Measurements from ENCODE around the gene ANKRA2. TPM values are rescaled to one million over a fixed set of nuclear protein-coding genes. Genes with fewer than 3 reads are reported as not detected.

ANKRA2 gene
- total RNA-seq, 2 donors from 2014 or later, result 14.2 to 20.5 TPM

DNA sequence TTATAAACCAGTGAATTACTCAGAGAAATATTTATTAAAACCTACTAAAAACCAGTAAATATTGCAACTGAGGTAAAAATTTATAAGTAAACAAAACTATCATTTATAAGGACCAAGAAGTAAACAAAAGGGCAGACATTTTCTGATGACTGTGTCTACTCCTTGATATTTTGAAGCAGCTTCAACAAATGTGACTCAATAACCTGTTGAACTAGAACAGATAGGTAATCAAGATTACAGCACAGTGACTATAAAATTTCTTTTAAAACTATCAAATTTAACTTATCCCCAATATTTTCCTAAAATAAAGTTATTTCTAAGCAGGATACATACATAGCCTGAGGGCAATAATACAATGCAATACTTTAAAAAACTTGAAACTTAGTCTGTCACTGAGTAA lies 12.8 kb downstream of the ANKRA2 start:
- H3K4me1 Mint-ChIP-seq, result no peaks in the 10 kb centered on the region
- H3K4me3 ChIP-seq (ENCODE audit: low read length), result no peak overlapping the region
- no peaks in the 10 kb centered on the region for H3K9me3 Mint-ChIP-seq
- H3K27ac Mint-ChIP-seq, result no peak overlapping the region
- H3K4me3 Mint-ChIP-seq, result no peak overlapping the region
- H3K9ac ChIP-seq (ENCODE audit: extremely low read depth, low read length, poor library complexity, severe bottlenecking), result no peak overlapping the region
- DNase-seq, result no peak
- no peaks in the 10 kb centered on the region for H3K27me3 ChIP-seq (ENCODE audit: control insufficient read depth, insufficient read depth, low read length, poor library complexity, severe bottlenecking)
- TF ChIP-seq CTCF (conservative IDR thresholded peaks at IDR 0.05), result no peak
- H3K27me3 Mint-ChIP-seq (ENCODE audit: insufficient read depth), result peaks cover 6% of the 10 kb centered on the region
- H3K9me3 ChIP-seq (ENCODE audit: control insufficient read depth, low read length), result no peaks in the 10 kb centered on the region
- H3K27ac ChIP-seq (ENCODE audit: low read depth, low read length), result no peak overlapping the region
- peaks cover 2% of the 10 kb centered on the region for H3K36me3 Mint-ChIP-seq (ENCODE audit: low read depth)
- peaks cover 18% of the 10 kb centered on the region for H3K36me3 ChIP-seq (ENCODE audit: control insufficient read depth, insufficient read depth, low read length)
- H3K4me1 ChIP-seq (ENCODE audit: control insufficient read depth, insufficient read depth, low read length), result no peaks in the 10 kb centered on the region

DNA sequence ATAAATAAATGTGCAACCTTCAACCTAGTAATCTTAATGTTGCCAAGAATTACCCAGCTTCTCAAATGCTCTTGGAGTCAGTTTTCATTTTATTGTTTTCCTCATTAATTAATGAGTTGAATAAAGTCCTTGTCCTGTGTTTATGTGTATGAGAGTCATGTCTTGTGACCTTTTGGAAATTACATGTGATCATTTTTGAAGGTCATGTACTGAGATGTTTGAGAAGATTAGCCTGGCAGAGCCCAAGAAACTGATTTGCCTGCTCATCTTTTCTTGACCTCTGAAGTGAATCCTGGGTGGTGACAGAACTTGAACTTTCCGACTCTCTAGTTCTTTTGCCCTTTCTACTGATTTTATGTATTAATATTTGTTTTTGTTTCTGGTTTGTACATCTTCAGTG lies 15.4 kb downstream of the ANKRA2 start:
- no peak for DNase-seq
- H3K4me3 ChIP-seq (ENCODE audit: low read length), result no peak overlapping the region
- no peak overlapping the region for H3K9ac ChIP-seq (ENCODE audit: extremely low read depth, low read length, poor library complexity, severe bottlenecking)
- Mint-ChIP-seq H3K4me1 (no peaks in the 10 kb centered on the region), H3K9me3 (no peaks in the 10 kb centered on the region), H3K27me3 (ENCODE audit: insufficient read depth) (peaks cover 6% of the 10 kb centered on the region), H3K27ac (no peak overlapping the region), H3K36me3 (ENCODE audit: low read depth) (peaks cover 2% of the 10 kb centered on the region), H3K4me3 (no peak overlapping the region)
- WGBS, 2 experiments (ENCODE audit: insufficient coverage in 1 of 2, insufficient read length in 1 of 2), result 94% methylated on average over 1 of the region's 1 CpG; no CpG with 5 or more reads in 1 of the 2 experiments
- no peaks in the 10 kb centered on the region for H3K27me3 ChIP-seq (ENCODE audit: control insufficient read depth, insufficient read depth, low read length, poor library complexity, severe bottlenecking)
- no peaks in the 10 kb centered on the region for H3K4me1 ChIP-seq (ENCODE audit: control insufficient read depth, insufficient read depth, low read length)
- TF ChIP-seq CTCF (conservative IDR thresholded peaks at IDR 0.05), result no peak
- H3K36me3 ChIP-seq (ENCODE audit: control insufficient read depth, insufficient read depth, low read length), result peaks cover 14% of the 10 kb centered on the region
- no peaks in the 10 kb centered on the region for H3K9me3 ChIP-seq (ENCODE audit: control insufficient read depth, low read length)
- H3K27ac ChIP-seq (ENCODE audit: low read depth, low read length), result no peak overlapping the region

DNA sequence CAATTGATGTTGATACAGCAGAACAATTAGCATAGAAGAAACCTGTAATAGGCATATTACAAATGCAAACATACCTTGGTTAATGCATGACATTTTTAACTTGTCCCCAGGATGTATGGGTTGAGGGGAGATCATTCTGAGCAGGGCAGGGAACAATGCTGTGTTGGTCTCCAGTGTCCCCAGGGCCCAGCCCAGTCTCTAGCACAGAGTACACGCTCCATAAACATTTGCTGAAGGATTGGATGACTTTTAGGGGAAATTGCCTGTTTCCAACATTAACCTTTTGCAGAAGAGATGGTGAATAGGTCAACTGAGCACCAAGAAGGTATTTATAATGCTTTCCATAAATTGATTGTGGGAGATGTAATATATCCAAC lies 20.0 kb downstream of the ANKRA2 start:
- H3K4me3 ChIP-seq (ENCODE audit: low read length), result no peak overlapping the region
- H3K27ac ChIP-seq (ENCODE audit: low read depth, low read length), result no peak overlapping the region
- H3K27me3 ChIP-seq (ENCODE audit: control insufficient read depth, insufficient read depth, low read length, poor library complexity, severe bottlenecking), result no peaks in the 10 kb centered on the region
- no peaks in the 10 kb centered on the region for H3K4me1 Mint-ChIP-seq
- H3K9me3 Mint-ChIP-seq, result no peaks in the 10 kb centered on the region
- peaks cover 9% of the 10 kb centered on the region for H3K27me3 Mint-ChIP-seq (ENCODE audit: insufficient read depth)
- DNase-seq, result no peak
- H3K9me3 ChIP-seq (ENCODE audit: control insufficient read depth, low read length), result no peaks in the 10 kb centered on the region
- no peak overlapping the region for H3K9ac ChIP-seq (ENCODE audit: extremely low read depth, low read length, poor library complexity, severe bottlenecking)
- WGBS, 2 experiments (ENCODE audit: insufficient coverage in 1 of 2, insufficient read length in 1 of 2), result 94% methylated on average over 1 of the region's 1 CpG; no CpG with 5 or more reads in 1 of the 2 experiments
- no peak overlapping the region for H3K27ac Mint-ChIP-seq
- no peak for TF ChIP-seq CTCF (conservative IDR thresholded peaks at IDR 0.05)
- no peaks in the 10 kb centered on the region for H3K4me1 ChIP-seq (ENCODE audit: control insufficient read depth, insufficient read depth, low read length)
- no peaks in the 10 kb centered on the region for H3K36me3 Mint-ChIP-seq (ENCODE audit: low read depth)
- H3K4me3 Mint-ChIP-seq, result no peak overlapping the region
- H3K36me3 ChIP-seq (ENCODE audit: control insufficient read depth, insufficient read depth, low read length), result no peaks in the 10 kb centered on the region
